OCI-LY1 (cell line): Measurements from ENCODE around the gene RBPMS2.

Source experiments
- H2AFZ ChIP-seq: fragments of 200-600 bp; sonication (generic), shearing (Covaris generic); 2 replicates; pipeline ENCODE4 v1.6.0; 2014; ENCODE audit warnings: antibody characterized with exemption, mild to moderate bottlenecking, low read length
- H3F3A ChIP-seq: fragments of 200-600 bp; sonication (generic), shearing (Covaris generic); 2 replicates; pipeline ENCODE4 v1.6.0; 2014; ENCODE audit warnings: mild to moderate bottlenecking, antibody characterized with exemption, low read length, moderate library complexity; ENCODE audit not compliant: insufficient read depth
- H3K27ac ChIP-seq: fragments of 200-600 bp; sonication (generic); 2 replicates; pipeline ENCODE4 v1.5.1; 2014; ENCODE audit warnings: low read length, mixed run types, mild to moderate bottlenecking, low read depth; ENCODE audit not compliant: poor library complexity, severe bottlenecking
- H3K27me3 ChIP-seq: fragments of 200-600 bp; sonication (generic); 2 replicates; pipeline ENCODE4 v1.6.0; 2014; ENCODE audit warnings: antibody characterized with exemption, mild to moderate bottlenecking, low read length, moderate library complexity; ENCODE audit not compliant: insufficient read depth
- H3K36me3 ChIP-seq: fragments of 200-600 bp; sonication (generic); 2 replicates; pipeline ENCODE4 v1.6.1; 2014; ENCODE audit warnings: mild to moderate bottlenecking, antibody characterized with exemption, low read length, moderate library complexity, mixed read lengths; ENCODE audit not compliant: insufficient read depth
- H3K4me1 ChIP-seq: fragments of 200-600 bp; sonication (generic); 2 replicates; pipeline ENCODE4 v1.5.1; 2014; ENCODE audit warnings: mild to moderate bottlenecking, low read length, moderate library complexity; ENCODE audit not compliant: insufficient read depth, severe bottlenecking
- H3K4me2 ChIP-seq: fragments of 200-600 bp; sonication (generic), shearing (Covaris generic); 2 replicates; pipeline ENCODE4 v1.6.1; 2014; ENCODE audit warnings: low read length
- H3K4me3 ChIP-seq: fragments of 200-600 bp; sonication (generic); 2 replicates; pipeline ENCODE4 v1.5.1; 2014; ENCODE audit warnings: low read length, low read depth, mild to moderate bottlenecking, mixed read lengths; ENCODE audit not compliant: poor library complexity, severe bottlenecking
- H3K79me2 ChIP-seq: fragments of 200-600 bp; shearing (Covaris generic); 2 replicates; pipeline ENCODE4 v1.6.1; 2016; ENCODE audit warnings: mixed run types, low read length, mixed read lengths; ENCODE audit not compliant: insufficient read depth
- H3K9ac ChIP-seq: fragments of 200-600 bp; sonication (generic), shearing (Covaris generic); 2 replicates; pipeline ENCODE4 v1.6.1; 2014; ENCODE audit warnings: mild to moderate bottlenecking, low read length, mixed read lengths
- H3K9me2 ChIP-seq: fragments of 200-600 bp; sonication (generic), shearing (Covaris generic); 2 replicates; pipeline ENCODE4 v1.6.1; 2014; ENCODE audit warnings: low read depth, mild to moderate bottlenecking, low read length, mixed read lengths
- H3K9me3 ChIP-seq: fragments of 200-600 bp; shearing (Covaris generic); 2 replicates; pipeline ENCODE4 v1.6.1; 2014; ENCODE audit warnings: low read length, mixed read lengths
- H4K20me1 ChIP-seq: fragments of 200-600 bp; sonication (generic), shearing (Covaris generic); 2 replicates; pipeline ENCODE4 v1.6.0; 2016; ENCODE audit warnings: mild to moderate bottlenecking, low read length; ENCODE audit not compliant: insufficient read depth
- CTCF ChIP-seq: fragments of 200-600 bp; sonication (generic), shearing (Covaris generic); IDR thresholded peaks from 2 replicates; pipeline ENCODE4 v1.5.1; 2017; ENCODE audit warnings: mild to moderate bottlenecking, antibody characterized with exemption, low read length, moderate library complexity, mixed read lengths
- EZH2 ChIP-seq: fragments of 200-600 bp; sonication (generic), shearing (Covaris generic); IDR thresholded peaks from 2 replicates; pipeline ENCODE4 v1.8.0; 2017; ENCODE audit warnings: borderline replicate concordance, mixed run types, mild to moderate bottlenecking, antibody characterized with exemption, low read length, moderate library complexity, mixed read lengths

RBPMS2 gene

DNA sequence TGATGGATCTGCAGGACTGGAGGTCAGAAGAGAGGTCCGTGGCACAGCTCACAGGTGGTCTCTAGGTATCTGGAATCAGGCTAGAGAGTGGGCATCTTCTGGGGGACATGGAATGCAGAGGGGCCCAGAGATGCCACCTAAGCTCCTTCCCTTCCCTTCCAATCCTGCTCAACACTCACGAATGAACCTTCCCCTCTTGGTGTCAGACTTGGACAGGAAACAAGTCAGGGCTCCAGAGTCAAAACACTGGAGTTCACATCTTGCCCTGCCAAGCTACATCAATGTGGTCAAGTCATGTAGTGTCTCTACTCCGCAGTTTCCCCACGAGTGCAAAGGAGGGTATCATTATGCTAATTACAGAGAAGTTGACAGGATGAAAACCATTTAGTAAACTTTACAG is 16.0 kb upstream of the RBPMS2 start:
- no peaks in the 10 kb centered on the region for H3K4me1 ChIP-seq
- H4K20me1 ChIP-seq, result no peaks in the 10 kb centered on the region
- H3K4me3 ChIP-seq, result no peak overlapping the region
- H3F3A ChIP-seq, result no peaks in the 10 kb centered on the region
- H3K79me2 ChIP-seq, result no peaks in the 10 kb centered on the region
- TF ChIP-seq CTCF (no peak), EZH2 (no peak)
- no peak overlapping the region for H3K4me2 ChIP-seq
- no peak overlapping the region for H2AFZ ChIP-seq
- H3K9me3 ChIP-seq, result no peaks in the 10 kb centered on the region
- H3K9me2 ChIP-seq, result no peaks in the 10 kb centered on the region
- H3K27me3 ChIP-seq, result no peaks in the 10 kb centered on the region
- H3K36me3 ChIP-seq, result no peaks in the 10 kb centered on the region
- no peak overlapping the region for H3K27ac ChIP-seq
- H3K9ac ChIP-seq, result no peak overlapping the region

GRCh38 chr15:64783796-64784195 is 8.4 kb upstream of the RBPMS2 start:
- TF ChIP-seq EZH2, result no peak
- no peak for TF ChIP-seq CTCF
- Histone ChIP-seq H3K4me3 (no peak overlapping the region), H3K9me3 (no peaks in the 10 kb centered on the region), H3K79me2 (no peaks in the 10 kb centered on the region), H4K20me1 (no peaks in the 10 kb centered on the region), H3K27ac (no peak overlapping the region), H3K9me2 (no peaks in the 10 kb centered on the region), H3F3A (no peaks in the 10 kb centered on the region), H3K27me3 (peaks cover 7% of the 10 kb centered on the region; the same call in 1 of the 2 replicates), H3K4me1 (no peaks in the 10 kb centered on the region), H3K9ac (no peak overlapping the region), H3K36me3 (no peaks in the 10 kb centered on the region), H3K4me2 (no peak overlapping the region), H2AFZ (no peak overlapping the region)

DNA sequence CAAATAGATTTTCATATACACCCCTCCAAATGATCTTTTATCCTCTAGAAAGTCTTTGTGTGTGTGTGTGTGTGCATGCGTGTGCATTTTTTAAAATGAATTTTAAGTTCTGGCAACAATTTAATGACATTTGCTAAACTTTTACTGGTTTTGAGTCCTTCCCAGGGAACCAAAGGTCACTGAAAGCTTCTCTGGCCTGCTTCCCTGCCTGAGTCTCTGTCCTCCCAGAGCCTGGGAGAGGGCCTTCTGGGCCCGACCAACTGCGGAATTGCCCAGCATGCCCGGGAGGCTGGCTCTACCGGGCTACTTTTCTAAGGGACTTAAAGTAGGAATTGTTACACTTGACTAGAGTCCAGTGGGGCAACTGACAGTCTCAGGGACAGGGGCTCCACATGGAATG is 7.4 kb upstream of the RBPMS2 start:
- no peak overlapping the region for H3K27ac ChIP-seq
- no peaks in the 10 kb centered on the region for H3K9me2 ChIP-seq
- H3K4me2 ChIP-seq, result no peak overlapping the region
- H3F3A ChIP-seq, result no peaks in the 10 kb centered on the region
- H2AFZ ChIP-seq, result no peak overlapping the region
- H3K36me3 ChIP-seq, result no peaks in the 10 kb centered on the region
- H3K27me3 ChIP-seq, result peaks cover 11% of the 10 kb centered on the region; the same call in 1 of the 2 replicates
- TF ChIP-seq CTCF (no peak), EZH2 (no peak)
- H3K9me3 ChIP-seq, result no peaks in the 10 kb centered on the region
- no peaks in the 10 kb centered on the region for H4K20me1 ChIP-seq
- H3K79me2 ChIP-seq, result no peaks in the 10 kb centered on the region
- no peaks in the 10 kb centered on the region for H3K4me1 ChIP-seq
- H3K9ac ChIP-seq, result no peak overlapping the region
- H3K4me3 ChIP-seq, result no peak overlapping the region
